Measurements from ENCODE around the gene LCN10.
"Not testable (repeated sequence)": the region's sequence is repeated elsewhere in the genome, so short reads cannot be mapped to it uniquely, and the experiment has no call there.

Gene LCN10

GRCh38 chr9:136742591-136743391 lies at the start of gene LCN10:
Gene LCN10, minus strand, starts transcription at chr9:136742940. Its CDS starts 37 bp downstream, at chr9:136742903.
- DNase-seq: no peak

- no peak for DNase-seq
These were observed 49.0 kb upstream of the LCN10 start for GRCh38 chr9:136791516-136792276.

DNA sequence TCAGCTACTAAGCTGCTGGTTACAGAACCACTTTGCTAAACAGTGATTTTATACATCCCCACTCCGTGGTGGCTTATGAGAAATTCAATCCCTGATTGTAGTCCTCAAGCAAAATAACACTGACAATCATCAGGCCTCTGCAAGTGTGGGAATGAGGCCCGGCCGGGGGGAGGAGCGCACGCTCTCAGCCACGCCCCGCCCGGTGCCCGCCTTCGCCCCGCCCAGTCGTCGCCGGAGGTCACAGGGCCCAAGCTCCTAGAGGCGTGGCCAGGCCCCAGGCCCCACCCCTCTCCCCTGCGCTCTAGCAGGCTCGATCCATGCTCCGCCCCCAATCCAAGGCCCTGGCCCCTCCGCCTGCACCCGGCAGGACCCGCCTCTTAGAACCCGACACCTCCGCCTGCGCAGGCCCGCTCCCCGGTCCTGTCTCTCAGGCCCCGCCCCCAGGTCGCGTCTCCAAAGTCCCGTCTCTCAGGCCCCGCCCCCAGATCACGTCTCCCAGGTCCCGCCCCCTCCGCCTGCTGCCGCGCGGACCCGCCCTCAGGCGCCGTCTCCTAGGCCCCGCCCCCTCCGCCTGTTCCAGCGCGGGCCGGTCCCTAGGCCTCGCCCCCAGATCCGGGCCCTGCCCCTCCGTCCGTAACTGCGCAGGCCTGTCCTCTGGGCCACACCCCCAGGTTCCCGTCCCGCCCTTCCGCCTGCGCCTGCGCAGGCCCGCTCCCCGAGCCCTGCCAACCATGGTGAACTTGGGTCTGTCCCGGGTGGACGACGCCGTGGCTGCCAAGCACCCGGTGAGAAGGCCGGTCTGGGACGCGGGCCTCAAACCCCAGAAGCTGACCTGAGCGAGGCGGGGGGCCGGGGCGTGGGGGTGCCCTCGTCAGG lies 48.1 kb upstream of the LCN10 start, which contains the start of gene TMEM141:
TMEM141 (plus strand) TSS at position 705 of the 876 bp plus-strand sequence; CDS start at position 732, 27 bp downstream.
- DNase-seq: peak; percentile 100

DNA sequence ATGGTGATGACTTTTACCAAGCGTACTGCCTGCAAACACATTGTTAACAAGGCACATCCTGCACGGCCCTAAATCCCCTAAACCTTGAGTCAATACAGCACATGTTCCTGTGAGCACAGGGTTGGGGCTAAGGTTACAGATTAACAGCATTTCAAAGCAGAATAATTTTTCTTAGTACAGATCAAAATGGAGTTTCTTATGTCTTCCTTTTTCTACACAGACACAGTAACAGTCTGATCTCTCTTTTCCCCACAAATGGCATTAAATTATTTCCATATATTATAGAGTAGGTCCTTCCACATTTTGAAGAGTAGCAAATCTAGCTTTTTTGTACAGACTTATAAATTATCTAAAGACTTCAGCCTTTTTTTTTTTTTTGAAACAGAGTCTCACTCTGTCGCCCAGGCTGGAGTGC lies 46.8 kb upstream of the LCN10 start:
- DNase-seq: no peak

GRCh38 chr9:136788644-136789522 lies 46.1 kb upstream of the LCN10 start:
- DNase-seq: not testable (repeated sequence)

DNA sequence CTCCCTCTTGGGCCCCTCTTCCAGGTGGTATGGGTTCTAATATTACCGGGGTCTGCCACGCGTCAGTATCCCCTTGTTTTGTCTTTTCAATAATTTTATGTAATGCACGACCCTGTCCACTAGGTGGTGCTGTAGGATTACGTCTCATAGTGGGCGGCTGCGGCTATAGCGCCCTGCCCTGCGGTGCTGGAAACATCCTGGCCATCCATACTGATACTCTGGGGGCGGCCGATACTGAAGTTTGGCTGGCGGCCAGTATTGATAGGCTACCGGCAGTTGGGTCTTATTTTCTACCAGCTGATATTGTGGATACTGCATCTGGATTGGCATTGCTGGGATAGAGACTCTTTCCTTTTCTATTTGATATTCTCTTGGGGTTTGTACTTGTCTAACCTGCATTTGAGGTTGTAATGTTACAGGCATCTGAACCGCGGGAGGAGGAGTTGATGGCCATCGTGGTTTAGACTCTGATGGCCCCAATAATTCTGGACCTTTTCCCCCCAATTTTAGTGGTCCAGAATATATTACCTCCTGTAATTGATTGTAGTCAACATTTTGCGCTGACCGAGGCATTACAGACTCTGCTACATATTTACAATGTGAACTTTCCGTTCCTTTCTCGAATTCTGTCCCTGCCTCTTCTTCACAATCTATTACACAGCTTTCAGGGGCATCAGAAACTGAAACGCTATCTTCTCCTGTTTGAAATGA lies 45.1 kb upstream of the LCN10 start:
- peak; percentile 81 for DNase-seq

DNA sequence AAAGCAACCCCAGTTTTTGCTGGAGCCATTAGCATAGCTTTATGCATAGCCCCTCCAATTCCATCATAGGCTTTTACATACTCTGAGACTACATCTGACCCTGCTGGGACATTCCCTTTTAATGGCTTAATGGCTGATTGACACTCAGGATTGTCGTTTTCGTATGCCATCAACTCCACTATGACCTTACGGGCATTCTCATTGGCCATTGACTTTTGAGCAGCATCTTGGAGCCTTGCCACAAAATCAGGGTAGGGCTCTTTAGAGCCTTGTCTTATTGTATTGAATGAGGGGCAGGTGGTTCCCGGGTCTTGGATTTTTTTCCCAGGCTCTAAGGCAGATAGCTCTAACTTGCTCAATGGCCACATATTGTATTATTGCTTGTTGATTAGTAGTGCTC lies 44.2 kb upstream of the LCN10 start:
- not testable (repeated sequence) for DNase-seq

DNA sequence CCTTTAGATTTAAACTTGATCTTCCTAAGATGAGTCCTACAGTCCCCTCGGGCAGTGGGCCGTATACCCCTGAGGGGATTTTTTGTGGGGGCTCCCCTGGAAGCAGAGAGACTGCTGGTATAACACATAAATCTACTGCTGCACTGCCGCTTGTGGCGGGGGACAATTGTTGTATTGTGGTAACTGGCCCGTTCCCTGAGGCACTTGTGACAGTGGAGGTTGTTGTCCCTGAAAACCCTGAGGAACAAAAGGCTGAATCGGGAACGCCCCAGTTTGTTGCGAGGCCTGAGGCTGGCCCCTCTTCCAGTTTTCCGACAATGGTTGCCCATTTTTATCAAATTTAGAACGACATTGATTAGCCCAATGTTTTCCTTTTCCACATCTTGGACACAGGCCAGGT lies 43.7 kb upstream of the LCN10 start:
- peak; percentile 77 for DNase-seq

- DNase-seq: not testable (repeated sequence)
These were observed 43.0 kb upstream of the LCN10 start for GRCh38 chr9:136785565-136786355.

- no peak for DNase-seq
These were observed 42.2 kb upstream of the LCN10 start for GRCh38 chr9:136784997-136785361.

GRCh38 chr9:136784249-136784996 lies 41.7 kb upstream of the LCN10 start:
- DNase-seq: peak; percentile 54

GRCh38 chr9:136782452-136782851 lies 39.7 kb upstream of the LCN10 start:
- no peak for DNase-seq

DNA sequence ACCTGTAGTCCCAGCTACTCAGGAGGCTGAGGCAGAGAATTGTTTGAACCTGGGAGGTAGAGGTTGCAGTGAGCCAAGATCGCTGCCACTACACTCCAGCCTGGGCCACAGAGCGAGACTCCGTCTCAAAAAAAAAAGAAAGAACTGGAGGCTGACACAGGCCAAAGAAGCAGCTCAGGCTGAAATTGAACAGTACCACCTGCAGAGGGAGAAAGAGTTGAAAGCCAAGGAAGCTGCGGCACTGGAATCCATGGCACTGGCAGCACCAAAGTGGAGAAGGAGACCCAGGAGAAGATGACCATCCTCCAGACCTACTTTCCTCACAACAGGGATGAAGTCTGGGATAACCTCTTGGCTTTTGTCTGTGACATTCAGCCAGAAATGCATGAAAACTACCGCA lies 37.1 kb upstream of the LCN10 start:
- DNase-seq: no peak

DNA sequence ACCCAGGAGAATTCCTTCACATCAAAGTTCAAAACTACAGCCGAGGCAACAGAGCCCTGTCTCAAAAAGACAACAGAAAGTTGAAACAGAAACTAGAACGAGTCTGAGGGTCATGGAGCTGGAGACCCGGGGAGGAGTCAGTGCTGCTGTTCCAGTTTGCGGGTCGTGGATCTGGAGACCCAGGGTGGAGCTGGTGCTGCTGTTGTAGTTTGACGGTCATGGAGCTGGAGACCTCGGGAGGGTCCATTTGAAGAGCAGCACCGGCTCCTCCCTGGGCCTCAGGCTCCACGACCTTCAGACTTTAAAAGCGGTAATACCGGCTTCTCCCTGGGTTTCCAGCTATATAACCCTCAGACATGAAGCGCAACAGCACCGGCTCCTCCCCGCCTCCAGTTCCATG lies 34.6 kb upstream of the LCN10 start:
- DNase-seq: no peak

GRCh38 chr9:136776947-136777346 lies 34.2 kb upstream of the LCN10 start:
- DNase-seq: no peak

- DNase-seq: no peak
These were observed 32.5 kb upstream of the LCN10 start for GRCh38 chr9:136775191-136775590.

DNA sequence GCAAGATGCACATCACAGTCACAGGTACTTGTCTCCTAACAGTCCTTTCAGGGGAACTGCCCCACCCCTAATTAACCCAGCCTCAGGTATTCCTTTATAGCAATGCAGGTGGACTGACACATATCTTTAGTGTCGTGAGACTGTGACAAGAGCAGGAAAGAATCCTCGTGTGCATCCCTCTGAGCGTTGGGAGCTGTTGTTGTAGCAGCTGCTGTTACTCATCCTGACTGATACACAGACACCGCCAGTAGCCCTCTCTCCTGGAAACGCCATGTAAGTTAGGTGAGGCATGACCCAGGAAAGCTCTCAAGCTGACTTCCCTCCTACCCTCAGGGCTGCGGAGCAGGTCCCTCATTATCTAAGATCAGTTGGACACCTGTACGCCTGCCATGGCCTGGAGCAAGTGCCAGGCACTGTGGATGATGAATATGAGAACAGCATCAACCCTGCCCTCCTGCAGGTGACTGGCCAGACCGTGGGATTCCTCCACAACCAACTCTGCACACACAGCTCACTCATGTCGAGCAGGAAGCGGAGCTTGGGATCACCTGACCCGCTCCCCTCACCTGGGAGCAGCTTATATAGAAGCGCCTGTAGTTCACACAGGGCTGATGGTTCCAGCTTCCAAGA lies 31.8 kb upstream of the LCN10 start:
- DNase-seq: no peak

- DNase-seq: peak; percentile 9
These were observed 30.8 kb upstream of the LCN10 start for GRCh38 chr9:136773386-136774044.

All from midbrain (tissue), 1 donor.